SU-DHL-6 (cell line): ENCODE data around the gene ANP32B.

ENCODE experiments used
- EZH2phosphoT487 ChIP-seq: fragments of 200-600 bp; sonication (generic), shearing (Covaris generic); conservative IDR thresholded peaks from 2 replicates; pipeline ENCODE4 v1.6.1; 2018; ENCODE audit warnings: mild to moderate bottlenecking, antibody characterized with exemption, low read length, moderate library complexity, mixed read lengths
- TF ChIP-seq, protein P1 (sequence below): fragments of 200-600 bp; sonication (generic); IDR thresholded peaks from one replicate; pipeline ENCODE4 v1.5.1; 2017; ENCODE audit warnings: antibody characterized with exemption, mild to moderate bottlenecking, low read length, moderate library complexity; ENCODE audit not compliant: insufficient read depth, poor library complexity, severe bottlenecking

DNA sequence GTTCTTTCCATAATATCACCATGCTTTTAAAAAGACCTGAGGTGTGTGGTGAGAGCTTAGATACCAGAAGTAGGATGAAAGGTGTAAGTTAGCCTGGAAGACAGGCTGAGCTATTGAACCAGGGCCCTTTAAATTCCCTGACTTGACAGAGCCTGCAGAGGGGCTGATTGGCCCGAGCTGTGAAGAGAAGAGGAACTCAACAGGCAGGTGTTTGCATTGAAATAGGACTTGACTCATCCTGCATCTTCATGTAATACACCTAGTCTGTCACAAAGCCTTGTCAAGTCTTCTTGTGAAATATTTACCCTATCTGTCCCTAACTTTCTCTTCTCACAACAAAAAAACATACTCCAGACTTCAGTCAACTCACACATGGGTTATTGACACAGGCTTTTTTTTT lies 16.6 kb upstream of the ANP32B start:
- TF ChIP-seq, protein P1, sequence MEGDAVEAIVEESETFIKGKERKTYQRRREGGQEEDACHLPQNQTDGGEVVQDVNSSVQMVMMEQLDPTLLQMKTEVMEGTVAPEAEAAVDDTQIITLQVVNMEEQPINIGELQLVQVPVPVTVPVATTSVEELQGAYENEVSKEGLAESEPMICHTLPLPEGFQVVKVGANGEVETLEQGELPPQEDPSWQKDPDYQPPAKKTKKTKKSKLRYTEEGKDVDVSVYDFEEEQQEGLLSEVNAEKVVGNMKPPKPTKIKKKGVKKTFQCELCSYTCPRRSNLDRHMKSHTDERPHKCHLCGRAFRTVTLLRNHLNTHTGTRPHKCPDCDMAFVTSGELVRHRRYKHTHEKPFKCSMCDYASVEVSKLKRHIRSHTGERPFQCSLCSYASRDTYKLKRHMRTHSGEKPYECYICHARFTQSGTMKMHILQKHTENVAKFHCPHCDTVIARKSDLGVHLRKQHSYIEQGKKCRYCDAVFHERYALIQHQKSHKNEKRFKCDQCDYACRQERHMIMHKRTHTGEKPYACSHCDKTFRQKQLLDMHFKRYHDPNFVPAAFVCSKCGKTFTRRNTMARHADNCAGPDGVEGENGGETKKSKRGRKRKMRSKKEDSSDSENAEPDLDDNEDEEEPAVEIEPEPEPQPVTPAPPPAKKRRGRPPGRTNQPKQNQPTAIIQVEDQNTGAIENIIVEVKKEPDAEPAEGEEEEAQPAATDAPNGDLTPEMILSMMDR: no peak
- no peak for TF ChIP-seq EZH2phosphoT487
